Urinary bladder (tissue), 4 donors: ENCODE results near the gene BAX. TPM values are rescaled to one million over a fixed set of nuclear protein-coding genes. Genes with fewer than 3 reads are reported as not detected.

Source experiments
- DNase-seq: peaks from one replicate; pipeline ENCODE4 v3.0.0-alpha.2; 2015; ENCODE audit errors: extremely low spot score
- H3K27ac ChIP-seq: one replicate; pipeline ENCODE4 v1.5.1; 2013; ENCODE audit warnings: low read depth, mild to moderate bottlenecking, moderate library complexity
- H3K36me3 ChIP-seq: one replicate; pipeline ENCODE4 v1.6.1; 2013; ENCODE audit warnings: mild to moderate bottlenecking, moderate library complexity; ENCODE audit not compliant: insufficient read depth
- H3K4me1 ChIP-seq: one replicate; pipeline ENCODE4 v1.6.1; 2013; ENCODE audit warnings: mild to moderate bottlenecking, moderate library complexity; ENCODE audit not compliant: insufficient read depth
- H3K4me3 ChIP-seq: one replicate; pipeline ENCODE4 v1.5.1; 2013; ENCODE audit warnings: low read depth, low read length
- WGBS: extraction: QIAGEN DNeasy Blood & Tissue Kit; methylation state at CpG from one replicate; pipeline ENCODE4 v1.1.7; 2013; 5-methylcytosine and 5-hydroxymethylcytosine counted together
- polyA plus RNA-seq: library from polyadenylated mRNA; stranded (reverse); fragments of 200-250 nt; gene quantifications from one replicate; pipeline ENCODE4 v1.2.3, GENCODE V29; 2013
- total RNA-seq: library from RNA; depleted of rRNA; stranded (reverse); fragments of >200 nt; gene quantifications from one replicate; pipeline ENCODE4 v1.2.3, GENCODE V29; 2014
- donor health status: healthy with polysubstance abuse.
- donor health status: healthy.

BAX gene
- total and polyA plus RNA-seq, 2 donors: 13.1 to 73.0 TPM

GRCh38 chr19:48991011-48991609 lies 36.4 kb downstream of the BAX start:
- Histone ChIP-seq H3K36me3 (no peaks in the 10 kb centered on the region), H3K4me3 (no peak overlapping the region), H3K27ac (no peak overlapping the region), H3K4me1 (peaks cover 3% of the 10 kb centered on the region)
- DNase-seq: no peak
- 84% methylated on average over 22 of the region's 22 CpGs for WGBS

DNA sequence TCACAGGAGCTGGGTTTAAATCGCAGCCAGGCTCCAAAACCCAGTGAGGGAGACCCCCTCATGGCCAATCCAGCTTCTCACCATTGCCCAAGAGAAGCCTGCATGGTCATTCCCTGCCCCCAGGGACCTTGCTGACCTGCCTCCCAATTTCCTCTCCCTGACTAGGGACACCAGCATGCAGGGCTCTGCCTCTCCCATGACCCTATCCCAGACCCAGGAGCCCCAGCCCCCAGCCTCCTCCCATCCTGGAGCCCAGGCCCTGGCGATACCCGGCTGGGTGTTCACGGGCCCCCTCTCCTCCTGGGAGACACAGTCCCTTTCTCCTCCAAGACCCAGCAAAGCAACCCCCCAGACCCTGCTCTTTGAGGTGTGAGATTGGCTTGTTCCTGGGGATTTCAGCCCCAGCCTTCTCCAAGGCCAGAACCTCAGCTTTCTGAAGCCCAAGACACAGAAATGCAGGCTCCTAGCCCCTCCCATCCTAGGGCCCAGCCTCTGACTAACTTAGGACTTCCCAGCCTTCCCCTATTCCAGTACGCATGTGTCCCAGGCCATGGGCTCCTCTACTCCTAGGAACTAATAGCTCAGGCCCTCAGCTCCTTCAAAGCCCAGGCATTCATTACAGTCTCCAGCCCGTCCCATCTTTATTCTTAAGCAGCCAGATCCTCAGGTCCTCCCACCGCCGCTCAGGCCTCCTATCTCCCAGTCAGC lies 37.4 kb downstream of the BAX start:
- Histone ChIP-seq H3K36me3 (no peaks in the 10 kb centered on the region), H3K4me1 (peaks cover 3% of the 10 kb centered on the region), H3K27ac (peak overlapping the region; percentile 86), H3K4me3 (peak overlapping the region; percentile 58)
- 13% methylated on average over 8 of the region's 8 CpGs for WGBS
- no peak for DNase-seq

DNA sequence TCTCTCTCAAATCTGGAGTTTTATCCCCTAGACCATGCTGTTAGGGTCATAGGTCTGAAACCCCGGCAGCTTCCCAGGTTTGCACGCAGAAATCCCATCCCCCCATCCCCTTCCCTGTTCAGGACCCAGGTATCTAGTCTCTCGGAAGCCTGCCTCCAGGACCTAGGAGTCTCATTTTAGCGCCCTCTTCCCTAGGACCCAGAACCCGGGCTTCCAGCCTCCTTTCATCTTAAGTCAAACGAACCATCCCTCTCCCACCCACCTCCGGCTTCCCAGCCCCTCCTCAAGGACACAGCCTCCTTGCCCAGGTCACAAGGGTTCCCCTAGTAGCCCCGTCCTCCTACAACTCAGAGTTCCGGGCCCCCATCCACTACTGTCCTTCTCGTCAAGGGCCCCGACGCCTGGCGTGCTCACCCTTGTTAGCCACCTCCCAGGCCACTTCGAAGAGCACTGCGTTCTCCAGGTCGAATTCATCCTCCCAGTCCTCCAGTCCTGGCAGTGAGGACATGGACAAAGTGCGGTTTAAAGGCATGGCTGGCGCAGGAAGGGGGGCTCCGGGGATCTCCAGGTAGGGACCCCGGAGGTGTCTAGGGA lies 38.0 kb downstream of the BAX start:
- H3K36me3 ChIP-seq: no peaks in the 10 kb centered on the region
- under 1% methylated on average over 20 of the region's 20 CpGs for WGBS
- peak overlapping the region; percentile 86 for H3K27ac ChIP-seq
- no peak for DNase-seq
- peaks cover 3% of the 10 kb centered on the region for H3K4me1 ChIP-seq
- peak overlapping the region; percentile 58 for H3K4me3 ChIP-seq

DNA sequence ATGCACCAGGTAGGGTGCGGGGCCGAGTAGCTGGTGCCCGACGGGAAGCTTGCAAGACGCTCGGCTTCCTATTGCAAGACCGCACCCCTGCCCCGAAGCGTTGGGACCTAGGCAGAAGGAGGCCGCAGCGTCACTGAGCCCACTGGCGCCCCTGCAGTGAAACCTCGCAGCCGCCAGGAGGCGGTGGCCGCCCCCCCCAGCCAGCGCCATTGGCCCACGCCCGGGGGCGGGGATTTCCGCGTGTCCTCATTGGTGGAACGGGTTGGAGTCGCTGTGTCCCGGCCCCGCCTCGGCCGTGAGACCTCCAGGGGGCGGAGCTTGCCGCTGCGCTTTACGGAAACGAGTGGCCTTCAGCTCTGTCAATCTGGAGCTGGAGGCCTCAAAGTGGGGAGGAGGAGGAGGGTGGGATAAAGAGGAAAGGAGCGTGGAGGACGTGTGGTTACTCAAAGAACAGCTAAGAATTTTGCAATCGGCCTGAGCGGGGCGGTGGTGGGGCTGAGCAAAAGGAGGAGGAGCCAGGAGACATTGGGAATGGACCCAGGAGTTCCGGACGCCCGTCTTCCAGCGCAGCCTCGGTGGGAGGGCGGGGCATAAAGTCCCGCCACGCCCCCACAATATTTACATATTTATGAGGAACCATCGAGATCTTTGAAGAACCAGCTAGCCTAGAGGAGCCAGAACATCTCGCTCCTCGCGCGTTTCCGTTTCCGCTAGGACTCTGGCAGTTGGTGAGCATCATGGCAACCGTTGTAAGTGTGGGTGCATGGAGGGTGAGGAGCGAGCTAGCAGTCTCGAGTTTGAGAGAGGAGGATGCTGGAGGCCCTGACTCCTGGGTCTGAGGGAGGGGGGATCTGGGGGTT lies 38.7 kb downstream of the BAX start, which contains the start of the genes GYS1 and RUVBL2:
TSS of gene GYS1 (minus strand) at position 135 of the 860 bp plus-strand sequence. CDS start 197 bp downstream, outside the sequence.
TSS of gene RUVBL2 (plus strand) at position 713 of the 860 bp plus-strand sequence. CDS start at position 738, 25 bp downstream.
- Histone ChIP-seq H3K36me3 (no peaks in the 10 kb centered on the region), H3K4me3 (peak within 1 kb of the TSS; percentile 58), H3K27ac (peak within 1 kb of the TSS; percentile 86), H3K4me1 (peaks cover 3% of the 10 kb centered on the region)
- WGBS: under 1% methylated on average over 56 of the region's 56 CpGs
- peak; percentile 99 for DNase-seq

DNA sequence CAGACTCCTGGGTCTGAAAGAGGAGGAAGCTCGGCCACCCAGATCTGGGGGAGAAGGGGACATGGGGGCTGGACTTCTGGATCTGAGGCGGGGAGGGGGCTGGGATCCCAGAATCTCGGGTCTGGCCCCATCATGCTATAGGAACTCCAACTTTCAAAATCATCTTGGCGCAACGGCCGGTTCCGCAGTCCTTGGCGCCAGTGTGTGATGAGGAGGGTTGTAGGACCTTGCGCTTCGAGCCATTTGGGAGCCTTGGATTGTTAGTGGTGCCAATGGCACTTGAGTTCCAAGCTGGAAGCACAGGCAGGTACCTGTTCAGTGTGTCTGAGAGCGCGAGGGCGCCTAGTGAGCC lies 39.3 kb downstream of the BAX start:
- H3K36me3 ChIP-seq: no peaks in the 10 kb centered on the region
- peaks cover 3% of the 10 kb centered on the region for H3K4me1 ChIP-seq
- no peak for DNase-seq
- peak overlapping the region; percentile 49 for H3K4me3 ChIP-seq
- H3K27ac ChIP-seq: peak overlapping the region; percentile 68
- WGBS: 1% methylated on average over 13 of the region's 13 CpGs

DNA sequence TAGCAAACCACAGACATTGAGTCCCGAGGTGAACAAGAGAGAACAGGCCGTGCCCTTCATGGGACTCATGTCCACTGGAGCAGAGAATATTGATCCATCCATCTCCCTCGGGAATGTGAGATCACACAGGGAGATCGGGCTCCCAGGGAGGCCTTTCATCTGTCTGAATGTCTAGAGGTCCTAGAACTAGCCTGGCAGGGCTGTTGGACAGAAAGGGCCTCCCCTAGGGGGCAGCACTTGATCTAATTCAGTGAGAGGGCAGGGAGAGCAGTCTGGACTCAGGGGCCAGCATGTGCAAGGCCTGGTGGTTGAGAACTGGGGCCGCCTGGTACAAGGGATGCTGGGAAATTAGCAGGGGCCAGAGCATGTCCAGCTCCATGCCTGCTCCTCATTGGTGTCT lies 43.3 kb downstream of the BAX start:
- no peaks in the 10 kb centered on the region for H3K36me3 ChIP-seq
- H3K4me3 ChIP-seq: no peak overlapping the region
- no peak overlapping the region for H3K27ac ChIP-seq
- H3K4me1 ChIP-seq: no peaks in the 10 kb centered on the region
- 79% methylated on average over 5 of the region's 5 CpGs for WGBS
- no peak for DNase-seq

DNA sequence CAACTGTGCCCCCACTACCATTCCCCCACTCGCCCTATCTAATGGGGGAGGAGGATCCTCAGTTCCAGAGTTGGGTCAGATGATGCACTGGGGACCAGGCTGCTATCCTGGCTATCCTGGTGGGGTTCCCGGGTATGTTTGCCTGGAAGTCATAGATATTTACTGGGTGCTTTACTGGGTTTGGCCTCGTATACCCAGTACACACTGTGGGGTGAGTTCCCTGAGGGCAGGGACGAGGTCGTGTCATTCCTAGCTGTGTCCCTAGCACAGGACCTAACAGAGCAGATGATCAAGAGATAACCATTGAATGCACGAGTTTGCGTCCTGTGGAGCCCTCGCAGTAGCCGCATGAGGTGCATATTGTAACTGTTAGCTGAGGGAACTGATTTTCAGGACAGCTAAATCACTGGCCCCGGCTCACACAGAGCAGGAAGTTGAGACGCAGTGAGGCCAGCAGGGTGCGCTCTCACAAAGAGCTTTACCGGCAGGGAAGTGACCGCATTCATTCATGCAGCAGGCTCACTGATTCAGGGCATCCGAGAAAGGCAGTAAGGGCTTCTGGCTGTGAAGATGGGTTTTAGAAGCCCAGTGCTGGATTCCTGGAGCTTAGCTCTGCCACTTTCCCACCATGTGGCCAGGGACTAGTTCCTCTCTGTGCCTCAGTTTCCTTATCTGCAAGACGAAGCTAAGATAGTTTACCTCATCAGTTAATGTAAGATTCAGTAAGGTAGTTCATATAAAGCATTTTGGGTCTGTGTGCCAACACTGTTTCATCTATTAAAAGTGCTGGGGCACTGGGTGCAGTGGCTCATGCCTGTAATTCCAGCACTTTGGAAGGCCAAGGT lies 45.0 kb downstream of the BAX start:
- no peak for DNase-seq
- no peaks in the 10 kb centered on the region for H3K36me3 ChIP-seq
- no peak overlapping the region for H3K4me3 ChIP-seq
- WGBS: 58% methylated on average over 16 of the region's 16 CpGs
- H3K27ac ChIP-seq: no peak overlapping the region
- H3K4me1 ChIP-seq: no peaks in the 10 kb centered on the region

GRCh38 chr19:49004133-49004532 lies 49.5 kb downstream of the BAX start:
- Histone ChIP-seq H3K4me1 (no peaks in the 10 kb centered on the region), H3K4me3 (no peak overlapping the region), H3K27ac (no peak overlapping the region), H3K36me3 (peaks cover 2% of the 10 kb centered on the region)
- WGBS: 98% methylated on average over 15 of the region's 15 CpGs
- no peak for DNase-seq

- DNase-seq: no peak
- H3K27ac ChIP-seq: no peak overlapping the region
- 94% methylated on average over 7 of the region's 7 CpGs for WGBS
- H3K36me3 ChIP-seq: peaks cover 2% of the 10 kb centered on the region
- no peak overlapping the region for H3K4me3 ChIP-seq
- no peaks in the 10 kb centered on the region for H3K4me1 ChIP-seq
Measured at GRCh38 chr19:49004964-49005614, 50.4 kb downstream of the BAX start.

GRCh38 chr19:49006905-49007304 lies 52.2 kb downstream of the BAX start:
- WGBS: 97% methylated on average over 22 of the region's 22 CpGs
- Histone ChIP-seq H3K27ac (no peak overlapping the region), H3K4me3 (no peak overlapping the region), H3K36me3 (peaks cover 2% of the 10 kb centered on the region), H3K4me1 (no peaks in the 10 kb centered on the region)
- DNase-seq: no peak

- Histone ChIP-seq H3K27ac (no peak overlapping the region), H3K4me3 (no peak overlapping the region), H3K36me3 (peaks cover 2% of the 10 kb centered on the region), H3K4me1 (no peaks in the 10 kb centered on the region)
- WGBS: 96% methylated on average over 18 of the region's 18 CpGs
- DNase-seq: no peak
Measured at GRCh38 chr19:49009828-49010227, 55.2 kb downstream of the BAX start.

DNA sequence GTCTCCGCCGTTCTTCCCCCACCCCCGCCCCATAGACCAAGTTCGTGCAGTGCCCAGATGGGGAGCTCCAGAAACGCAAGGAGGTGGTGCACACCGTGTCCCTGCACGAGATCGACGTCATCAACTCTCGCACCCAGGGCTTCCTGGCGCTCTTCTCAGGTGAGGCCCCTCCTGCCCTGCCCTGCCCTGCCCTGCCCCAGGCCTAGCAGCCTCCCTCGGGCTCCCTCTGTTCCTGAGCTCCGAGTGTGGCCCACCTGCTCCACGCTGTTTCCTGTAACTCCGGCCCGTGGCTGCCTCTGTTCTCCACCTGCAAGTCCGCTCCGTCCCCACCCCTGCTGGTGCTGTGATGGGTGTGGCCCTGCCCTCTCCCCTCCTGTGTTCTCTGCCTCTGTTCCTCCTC lies 55.8 kb downstream of the BAX start:
- WGBS: 91% methylated on average over 18 of the region's 18 CpGs
- H3K36me3 ChIP-seq: no peaks in the 10 kb centered on the region
- H3K27ac ChIP-seq: no peak overlapping the region
- H3K4me3 ChIP-seq: no peak overlapping the region
- no peak for DNase-seq
- no peaks in the 10 kb centered on the region for H3K4me1 ChIP-seq
